Measurements from ENCODE around the gene DTX1.

The DTX1 gene

DNA sequence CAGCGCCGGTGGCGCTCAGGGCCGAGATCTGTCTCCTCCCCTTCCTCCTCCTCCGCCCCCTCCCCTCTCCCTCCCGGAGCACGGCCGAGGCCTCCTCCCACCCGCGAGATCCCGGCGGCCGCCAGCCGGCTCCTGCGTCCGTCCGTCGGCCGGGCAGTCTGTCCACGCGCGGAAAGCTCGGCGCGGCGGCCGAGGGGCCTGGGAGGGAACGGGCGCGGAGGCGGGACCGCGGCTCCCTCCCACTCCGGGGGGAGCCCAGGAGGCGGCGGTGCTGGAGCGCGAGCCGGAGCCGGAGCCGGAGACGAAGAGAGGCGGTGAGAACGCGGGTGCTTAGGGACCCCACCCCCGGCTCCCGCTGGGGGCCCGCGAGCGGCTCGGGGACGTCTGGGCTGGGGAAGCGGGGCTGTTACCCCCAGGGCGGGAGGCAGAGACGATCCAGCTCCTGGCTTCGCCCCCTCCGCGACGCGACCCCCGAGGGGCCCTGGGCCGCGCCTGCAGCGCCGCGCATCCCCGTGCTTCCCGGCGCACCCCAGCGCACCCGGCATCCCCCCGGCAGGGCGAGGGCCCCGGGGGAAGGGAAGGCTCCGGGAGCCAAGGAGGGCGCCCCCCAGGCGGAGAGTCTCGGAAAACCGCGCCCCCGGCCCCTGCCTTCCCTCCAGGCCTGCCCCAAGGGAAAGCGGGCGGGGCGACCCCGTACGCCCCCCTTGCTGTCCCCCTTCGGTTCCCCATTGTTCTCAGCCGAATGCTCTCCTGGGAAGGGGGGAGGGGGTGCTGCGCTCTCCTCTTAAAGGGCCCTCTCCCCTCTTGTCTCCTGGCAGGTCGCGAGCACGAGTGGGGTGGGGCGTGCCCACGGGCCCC, at the start of gene DTX1:
TSS of gene DTX1 (plus strand) at position 100 of the 858 bp plus-strand sequence. CDS start 1,463 bp downstream, outside the sequence.
- TF ChIP-seq, protein P1, sequence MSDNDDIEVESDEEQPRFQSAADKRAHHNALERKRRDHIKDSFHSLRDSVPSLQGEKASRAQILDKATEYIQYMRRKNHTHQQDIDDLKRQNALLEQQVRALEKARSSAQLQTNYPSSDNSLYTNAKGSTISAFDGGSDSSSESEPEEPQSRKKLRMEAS (IDR thresholded peaks at IDR 0.05; ENCODE audit: low read depth, low read length): no peak
- TF ChIP-seq POLR2A (IDR thresholded peaks at IDR 0.05; ENCODE audit: extremely low read depth, insufficient read length): no peak
- TF ChIP-seq MYC (IDR thresholded peaks at IDR 0.05; ENCODE audit: low read depth, low read length): no peak
- TF ChIP-seq, protein P2, sequence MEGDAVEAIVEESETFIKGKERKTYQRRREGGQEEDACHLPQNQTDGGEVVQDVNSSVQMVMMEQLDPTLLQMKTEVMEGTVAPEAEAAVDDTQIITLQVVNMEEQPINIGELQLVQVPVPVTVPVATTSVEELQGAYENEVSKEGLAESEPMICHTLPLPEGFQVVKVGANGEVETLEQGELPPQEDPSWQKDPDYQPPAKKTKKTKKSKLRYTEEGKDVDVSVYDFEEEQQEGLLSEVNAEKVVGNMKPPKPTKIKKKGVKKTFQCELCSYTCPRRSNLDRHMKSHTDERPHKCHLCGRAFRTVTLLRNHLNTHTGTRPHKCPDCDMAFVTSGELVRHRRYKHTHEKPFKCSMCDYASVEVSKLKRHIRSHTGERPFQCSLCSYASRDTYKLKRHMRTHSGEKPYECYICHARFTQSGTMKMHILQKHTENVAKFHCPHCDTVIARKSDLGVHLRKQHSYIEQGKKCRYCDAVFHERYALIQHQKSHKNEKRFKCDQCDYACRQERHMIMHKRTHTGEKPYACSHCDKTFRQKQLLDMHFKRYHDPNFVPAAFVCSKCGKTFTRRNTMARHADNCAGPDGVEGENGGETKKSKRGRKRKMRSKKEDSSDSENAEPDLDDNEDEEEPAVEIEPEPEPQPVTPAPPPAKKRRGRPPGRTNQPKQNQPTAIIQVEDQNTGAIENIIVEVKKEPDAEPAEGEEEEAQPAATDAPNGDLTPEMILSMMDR (IDR thresholded peaks at IDR 0.05; ENCODE audit: low read depth, low read length): no peak
- no peak within 1 kb of the TSS for H3K4me3 ChIP-seq (ENCODE audit: low read depth, low read length)
- DNase-seq (ENCODE audit: low read depth): no peak

DNA sequence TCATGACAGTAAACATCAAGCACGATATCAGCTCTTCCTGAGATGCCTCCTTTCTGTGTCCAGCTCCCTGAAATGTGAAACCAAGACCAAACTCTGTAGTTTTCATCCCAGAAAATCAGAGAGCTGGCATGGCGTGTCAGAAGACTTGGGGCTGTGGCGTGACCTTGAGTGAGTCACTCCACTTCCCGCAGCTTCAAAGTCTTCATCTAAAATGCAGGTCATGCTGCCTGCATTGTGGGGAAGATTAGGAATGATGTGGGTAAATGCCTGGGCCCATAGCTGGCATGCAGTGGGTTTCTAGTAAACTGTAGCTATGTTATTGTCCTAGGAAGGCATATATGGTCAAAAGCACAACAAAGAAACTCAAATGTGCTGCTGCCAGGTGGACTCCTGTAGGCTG, 49.4 kb upstream of the DTX1 start:
- TF ChIP-seq, protein P2 (IDR thresholded peaks at IDR 0.05; ENCODE audit: low read depth, low read length): no peak
- TF ChIP-seq MYC (IDR thresholded peaks at IDR 0.05; ENCODE audit: low read depth, low read length) (no peak), POLR2A (IDR thresholded peaks at IDR 0.05; ENCODE audit: extremely low read depth, insufficient read length) (no peak)
- TF ChIP-seq, protein P1 (IDR thresholded peaks at IDR 0.05; ENCODE audit: low read depth, low read length): no peak
- H3K4me3 ChIP-seq (ENCODE audit: low read depth, low read length): no peak overlapping the region
- DNase-seq (ENCODE audit: low read depth): no peak

DNA sequence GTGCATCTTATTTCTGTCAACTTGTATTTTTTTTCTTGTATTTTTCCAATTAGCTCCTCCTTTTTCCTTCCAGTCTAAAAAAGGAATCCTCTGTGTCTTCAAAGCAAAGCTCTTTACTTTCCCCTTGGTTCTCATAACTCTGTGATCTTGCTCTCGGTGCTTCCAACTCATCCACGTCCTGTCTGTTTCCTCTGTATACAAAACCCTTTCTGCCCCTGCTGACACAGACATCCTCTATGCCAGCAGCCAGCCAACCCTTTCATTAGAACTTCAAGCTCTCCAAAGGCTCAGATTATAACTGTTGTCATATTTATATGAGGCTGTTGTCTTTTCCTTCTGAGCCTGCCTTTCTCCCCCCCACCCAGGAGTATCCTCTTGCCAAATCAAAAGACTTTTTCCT, 45.8 kb upstream of the DTX1 start:
- H3K4me3 ChIP-seq (ENCODE audit: low read depth, low read length): no peak overlapping the region
- no peak for DNase-seq (ENCODE audit: low read depth)
- TF ChIP-seq, protein P1 (IDR thresholded peaks at IDR 0.05; ENCODE audit: low read depth, low read length): no peak
- TF ChIP-seq POLR2A (IDR thresholded peaks at IDR 0.05; ENCODE audit: extremely low read depth, insufficient read length): no peak

DNA sequence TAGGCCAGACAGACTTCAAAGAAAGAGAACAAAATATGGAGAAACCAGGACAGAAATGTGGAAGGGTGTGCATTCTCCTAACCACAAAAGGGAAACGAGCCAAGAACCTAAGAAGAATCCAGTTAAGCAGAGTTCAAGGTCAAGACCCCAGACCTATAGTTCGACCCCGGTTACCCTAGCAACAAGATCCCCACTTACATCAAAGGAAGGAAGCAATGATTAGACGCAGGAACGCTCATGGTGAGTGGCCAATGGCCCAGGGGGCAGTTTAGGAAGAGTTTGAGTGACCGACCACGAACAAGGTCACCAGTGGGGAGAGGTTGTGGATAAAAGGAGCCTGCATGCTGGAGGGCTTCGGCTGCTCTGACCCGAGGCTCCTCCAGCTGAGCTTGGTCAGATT, 42.0 kb upstream of the DTX1 start:
- TF ChIP-seq POLR2A (IDR thresholded peaks at IDR 0.05; ENCODE audit: extremely low read depth, insufficient read length) (no peak), MYC (IDR thresholded peaks at IDR 0.05; ENCODE audit: low read depth, low read length) (no peak)
- TF ChIP-seq, protein P1 (IDR thresholded peaks at IDR 0.05; ENCODE audit: low read depth, low read length): no peak
- TF ChIP-seq, protein P2 (IDR thresholded peaks at IDR 0.05; ENCODE audit: low read depth, low read length): no peak
- no peak overlapping the region for H3K4me3 ChIP-seq (ENCODE audit: low read depth, low read length)
- DNase-seq (ENCODE audit: low read depth): no peak

DNA sequence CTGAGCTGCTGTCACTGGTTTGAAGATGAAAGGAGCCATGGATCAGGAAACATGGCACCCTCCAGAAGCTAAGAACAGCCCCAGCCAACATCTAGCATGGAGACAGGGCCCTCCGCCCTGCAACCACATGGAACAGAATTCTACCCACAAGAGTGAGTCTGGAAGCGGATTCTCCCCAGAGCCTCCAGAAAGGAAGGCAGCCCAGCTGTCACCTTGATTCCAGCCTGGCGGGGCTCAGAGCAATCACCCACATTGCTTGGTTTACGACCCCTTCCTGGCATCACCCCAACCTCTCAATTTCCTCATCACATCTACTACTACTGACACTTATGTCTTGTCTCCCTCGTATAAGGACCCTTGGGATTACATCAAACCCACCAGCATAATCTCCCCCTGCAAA, 39.7 kb upstream of the DTX1 start:
- TF ChIP-seq POLR2A (IDR thresholded peaks at IDR 0.05; ENCODE audit: extremely low read depth, insufficient read length) (no peak), MYC (IDR thresholded peaks at IDR 0.05; ENCODE audit: low read depth, low read length) (no peak)
- TF ChIP-seq, protein P1 (IDR thresholded peaks at IDR 0.05; ENCODE audit: low read depth, low read length): no peak
- TF ChIP-seq, protein P2 (IDR thresholded peaks at IDR 0.05; ENCODE audit: low read depth, low read length): no peak
- no peak for DNase-seq (ENCODE audit: low read depth)
- H3K4me3 ChIP-seq (ENCODE audit: low read depth, low read length): no peak overlapping the region

DNA sequence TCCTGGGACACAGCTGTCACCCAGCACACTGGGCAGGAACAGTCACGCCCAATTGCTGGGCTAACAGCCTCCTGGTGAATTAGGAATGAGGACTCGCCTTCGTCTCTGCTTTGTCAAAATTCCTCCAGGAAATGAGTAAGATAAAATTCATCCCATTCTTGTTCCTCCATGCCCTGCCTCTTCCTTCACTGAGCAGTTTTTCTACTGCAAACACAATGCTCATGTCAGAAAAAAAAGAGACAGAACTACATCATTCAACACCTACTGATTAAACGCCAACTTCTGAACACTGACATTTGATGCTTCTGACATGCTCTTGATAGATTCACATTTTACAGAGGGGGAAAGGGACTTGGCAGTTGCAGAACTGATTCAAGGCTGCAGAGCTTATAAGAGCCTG, 37.5 kb upstream of the DTX1 start:
- no peak overlapping the region for H3K4me3 ChIP-seq (ENCODE audit: low read depth, low read length)
- TF ChIP-seq POLR2A (IDR thresholded peaks at IDR 0.05; ENCODE audit: extremely low read depth, insufficient read length): no peak
- TF ChIP-seq, protein P2 (IDR thresholded peaks at IDR 0.05; ENCODE audit: low read depth, low read length): no peak
- TF ChIP-seq MYC (IDR thresholded peaks at IDR 0.05; ENCODE audit: low read depth, low read length): no peak
- TF ChIP-seq, protein P1 (IDR thresholded peaks at IDR 0.05; ENCODE audit: low read depth, low read length): no peak
- DNase-seq (ENCODE audit: low read depth): no peak

All from NB4 (cell line).